ENCODE measurements around the gene SH3RF2. TPM values are rescaled to one million over a fixed set of nuclear protein-coding genes. Genes with fewer than 3 reads are reported as not detected.
"Not testable (repeated sequence)": the region's sequence is repeated elsewhere in the genome, so short reads cannot be mapped to it uniquely, and the experiment has no call there.

Gene SH3RF2
- total RNA-seq, 2 experiments from 2014 or later, result 0.38 to 0.48 TPM

GRCh38 chr5:145964008-145964407 lies 27.6 kb downstream of the SH3RF2 start:
- H3K4me3 Mint-ChIP-seq; H3K36me3 Mint-ChIP-seq (ENCODE audit: low read depth); POLR2A ChIA-PET; DNase-seq; H3K4me1 Mint-ChIP-seq; H3K9me3 Mint-ChIP-seq; H3K27ac Mint-ChIP-seq: not testable (repeated sequence)
- H3K27me3 Mint-ChIP-seq, result peaks cover 25% of the 10 kb centered on the region
- CTCF ChIA-PET, result interaction anchor here (1.0 to 1.3 kb wide), 2 partner anchors 10 to 129 kb away, joined by 3 read pairs; partner anchors contain the start of gene PRELID2

GRCh38 chr5:145965804-145966203 lies 29.4 kb downstream of the SH3RF2 start:
- ChIA-PET POLR2A (no interaction called here), CTCF (no interaction called here)
- Mint-ChIP-seq H3K4me1 (no peaks in the 10 kb centered on the region), H3K9me3 (no peaks in the 10 kb centered on the region), H3K27ac (no peak overlapping the region), H3K36me3 (ENCODE audit: low read depth) (no peaks in the 10 kb centered on the region), H3K27me3 (peaks cover 30% of the 10 kb centered on the region), H3K4me3 (no peak overlapping the region)
- DNase-seq, result no peak

GRCh38 chr5:145967296-145967695 lies 30.9 kb downstream of the SH3RF2 start:
- no peaks in the 10 kb centered on the region for H3K4me1 Mint-ChIP-seq
- H3K36me3 Mint-ChIP-seq (ENCODE audit: low read depth), result no peaks in the 10 kb centered on the region
- no peak for DNase-seq
- H3K27me3 Mint-ChIP-seq, result peaks cover 22% of the 10 kb centered on the region
- ChIA-PET POLR2A (no interaction called here), CTCF (no interaction called here)
- no peak overlapping the region for H3K4me3 Mint-ChIP-seq
- no peaks in the 10 kb centered on the region for H3K9me3 Mint-ChIP-seq
- no peak overlapping the region for H3K27ac Mint-ChIP-seq

- Mint-ChIP-seq H3K27ac (no peak overlapping the region), H3K36me3 (ENCODE audit: low read depth) (no peaks in the 10 kb centered on the region)
Observed at GRCh38 chr5:145968970-145969713, 32.8 kb downstream of the SH3RF2 start.

GRCh38 chr5:145969714-145970092 lies 33.3 kb downstream of the SH3RF2 start:
- Mint-ChIP-seq H3K4me1 (no peaks in the 10 kb centered on the region), H3K27me3 (peaks cover 22% of the 10 kb centered on the region), H3K27ac (no peak overlapping the region), H3K36me3 (ENCODE audit: low read depth) (no peaks in the 10 kb centered on the region), H3K4me3 (no peak overlapping the region), H3K9me3 (no peaks in the 10 kb centered on the region)
- no peak for DNase-seq
- ChIA-PET CTCF (no interaction called here), POLR2A (no interaction called here)

More at GRCh38 chr5:145968970-145969713, 32.8 kb downstream of the SH3RF2 start:
- POLR2A ChIA-PET, result no interaction called here
- Mint-ChIP-seq H3K27me3 (peaks cover 21% of the 10 kb centered on the region), H3K4me3 (no peak overlapping the region), H3K4me1 (no peaks in the 10 kb centered on the region), H3K9me3 (no peaks in the 10 kb centered on the region)
- CTCF ChIA-PET, result no interaction called here
- no peak for DNase-seq

- peaks cover 18% of the 10 kb centered on the region for H3K27me3 Mint-ChIP-seq
- H3K9me3 Mint-ChIP-seq, result no peaks in the 10 kb centered on the region
- no peak overlapping the region for H3K27ac Mint-ChIP-seq
- H3K36me3 Mint-ChIP-seq (ENCODE audit: low read depth), result no peaks in the 10 kb centered on the region
- H3K4me1 Mint-ChIP-seq, result no peaks in the 10 kb centered on the region
- ChIA-PET POLR2A (no interaction called here), CTCF (no interaction called here)
- H3K4me3 Mint-ChIP-seq, result no peak overlapping the region
- DNase-seq, result no peak
Observed at GRCh38 chr5:145971108-145971507, 34.7 kb downstream of the SH3RF2 start.

- Mint-ChIP-seq H3K27ac (no peak overlapping the region), H3K4me3 (no peak overlapping the region), H3K4me1 (peaks cover 4% of the 10 kb centered on the region), H3K9me3 (no peaks in the 10 kb centered on the region), H3K27me3 (peaks cover 15% of the 10 kb centered on the region), H3K36me3 (ENCODE audit: low read depth) (no peaks in the 10 kb centered on the region)
- CTCF ChIA-PET, result no interaction called here
- POLR2A ChIA-PET, result no interaction called here
- no peak for DNase-seq
Observed at GRCh38 chr5:145971701-145972100, 35.3 kb downstream of the SH3RF2 start.

- H3K27me3 Mint-ChIP-seq, result peaks cover 5% of the 10 kb centered on the region
- no peak overlapping the region for H3K4me3 Mint-ChIP-seq
- H3K27ac Mint-ChIP-seq, result no peak overlapping the region
- ChIA-PET CTCF (interaction anchor here (0.6 kb wide), 1 partner anchor 50 kb away, joined by 3 read pairs; no protein-coding TSS in a partner anchor), POLR2A (no interaction called here)
- no peaks in the 10 kb centered on the region for H3K9me3 Mint-ChIP-seq
- no peaks in the 10 kb centered on the region for H3K36me3 Mint-ChIP-seq (ENCODE audit: low read depth)
- H3K4me1 Mint-ChIP-seq, result peaks cover 4% of the 10 kb centered on the region
- DNase-seq, result no peak
Observed at GRCh38 chr5:145975001-145975360, 38.6 kb downstream of the SH3RF2 start.

GRCh38 chr5:145975361-145976066 lies 39.1 kb downstream of the SH3RF2 start:
- POLR2A ChIA-PET, result no interaction called here
- Mint-ChIP-seq H3K27me3 (peaks cover 4% of the 10 kb centered on the region), H3K4me3 (no peak overlapping the region), H3K9me3 (no peaks in the 10 kb centered on the region), H3K27ac (no peak overlapping the region), H3K36me3 (ENCODE audit: low read depth) (no peaks in the 10 kb centered on the region), H3K4me1 (peaks cover 4% of the 10 kb centered on the region)
- no peak for DNase-seq
- CTCF ChIA-PET, result interaction anchor here (0.6 kb wide), 1 partner anchor 49 kb away, joined by 3 read pairs; no protein-coding TSS in a partner anchor

GRCh38 chr5:145976431-145977155 lies 40.2 kb downstream of the SH3RF2 start:
- Mint-ChIP-seq H3K9me3 (no peaks in the 10 kb centered on the region), H3K4me3 (no peak overlapping the region), H3K27me3 (peaks cover 4% of the 10 kb centered on the region), H3K27ac (no peak overlapping the region), H3K4me1 (peaks cover 4% of the 10 kb centered on the region), H3K36me3 (ENCODE audit: low read depth) (no peaks in the 10 kb centered on the region)
- DNase-seq, result no peak
- ChIA-PET CTCF (no interaction called here), POLR2A (no interaction called here)

GRCh38 chr5:145978171-145978570 lies 41.8 kb downstream of the SH3RF2 start:
- H3K4me1 Mint-ChIP-seq, result peaks cover 4% of the 10 kb centered on the region
- CTCF ChIA-PET, result interaction anchor here (1.2 kb wide), 1 partner anchor 32 kb away, joined by 3 read pairs; no protein-coding TSS in a partner anchor
- no peak for DNase-seq
- no peaks in the 10 kb centered on the region for H3K9me3 Mint-ChIP-seq
- H3K4me3 Mint-ChIP-seq, result no peak overlapping the region
- POLR2A ChIA-PET, result no interaction called here
- no peaks in the 10 kb centered on the region for H3K36me3 Mint-ChIP-seq (ENCODE audit: low read depth)
- H3K27ac Mint-ChIP-seq, result no peak overlapping the region
- peaks cover 7% of the 10 kb centered on the region for H3K27me3 Mint-ChIP-seq

- ChIA-PET POLR2A (no interaction called here), CTCF (no interaction called here)
- H3K36me3 Mint-ChIP-seq (ENCODE audit: low read depth), result no peaks in the 10 kb centered on the region
Observed at GRCh38 chr5:145978708-145979107, 42.3 kb downstream of the SH3RF2 start.

More at GRCh38 chr5:145978708-145979107, 42.3 kb downstream of the SH3RF2 start:
- Mint-ChIP-seq H3K9me3 (no peaks in the 10 kb centered on the region), H3K4me1 (peaks cover 4% of the 10 kb centered on the region), H3K27ac (no peak overlapping the region), H3K4me3 (no peak overlapping the region), H3K27me3 (peaks cover 7% of the 10 kb centered on the region)
- no peak for DNase-seq

All from activated CD4-positive, alpha-beta memory T cell treated with anti-CD3 and anti-CD28 coated beads, Interleukin-2, amount 10 ng/mL, durations not matched to agents 7 days and 5 days (primary cell).